Measurements from ENCODE around the gene CATSPERB. TPM values are rescaled to one million over a fixed set of nuclear protein-coding genes. Genes with fewer than 3 reads are reported as not detected.
"Not testable (repeated sequence)": the region's sequence is repeated elsewhere in the genome, so short reads cannot be mapped to it uniquely, and the experiment has no call there.

The CATSPERB gene
- total RNA-seq, 1 donor from 2014 or later: 0.56 TPM

- no peak for TF ChIP-seq CTCF (IDR thresholded peaks at IDR 0.05; ENCODE audit: unreplicated experiment)
- Mint-ChIP-seq H3K4me1 (no peaks in the 10 kb centered on the region), H3K36me3 (no peaks in the 10 kb centered on the region), H3K27me3 (ENCODE audit: low read depth) (peaks cover 11% of the 10 kb centered on the region), H3K27ac (no peak overlapping the region), H3K4me3 (no peak overlapping the region), H3K9me3 (peaks cover 27% of the 10 kb centered on the region)
- DNase-seq (ENCODE audit: low spot score in 2 of 2, unreplicated experiment in 2 of 2): no peak
Measured at GRCh38 chr14:91693346-91693745, 38.5 kb downstream of the CATSPERB start.

GRCh38 chr14:91692075-91692474 is 39.8 kb downstream of the CATSPERB start:
- TF ChIP-seq CTCF (IDR thresholded peaks at IDR 0.05; ENCODE audit: unreplicated experiment): no peak
- no peak for DNase-seq (ENCODE audit: low spot score in 2 of 2, unreplicated experiment in 2 of 2)
- Mint-ChIP-seq H3K4me1 (no peaks in the 10 kb centered on the region), H3K27me3 (ENCODE audit: low read depth) (peaks cover 11% of the 10 kb centered on the region), H3K36me3 (no peaks in the 10 kb centered on the region), H3K27ac (no peak overlapping the region), H3K9me3 (peaks cover 17% of the 10 kb centered on the region), H3K4me3 (no peak overlapping the region)

DNA sequence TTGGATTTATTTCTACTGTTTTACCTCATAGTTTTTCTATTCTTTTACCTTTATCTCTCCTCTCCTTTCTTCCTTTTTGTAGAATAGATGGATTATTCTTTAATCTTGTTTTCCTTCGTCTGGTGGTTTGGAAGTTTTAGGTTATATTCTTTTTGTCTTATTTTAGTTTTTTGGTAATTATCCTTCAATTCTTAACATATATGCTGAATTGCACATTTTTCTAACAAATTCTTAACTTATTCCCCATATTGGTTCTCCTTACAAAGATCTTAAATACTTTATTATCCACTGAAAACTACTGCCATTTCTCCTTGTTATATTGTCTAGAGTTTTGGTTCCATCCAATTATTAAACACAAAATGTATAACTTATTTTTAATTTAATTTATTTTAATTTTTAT is 42.3 kb downstream of the CATSPERB start:
- peaks cover under 1% of the 10 kb centered on the region for H3K27me3 Mint-ChIP-seq (ENCODE audit: low read depth)
- H3K4me3 Mint-ChIP-seq: no peak overlapping the region
- H3K36me3 Mint-ChIP-seq: no peaks in the 10 kb centered on the region
- TF ChIP-seq CTCF (IDR thresholded peaks at IDR 0.05; ENCODE audit: unreplicated experiment): no peak
- no peak overlapping the region for H3K27ac Mint-ChIP-seq
- peaks cover 15% of the 10 kb centered on the region for H3K9me3 Mint-ChIP-seq
- DNase-seq (ENCODE audit: low spot score in 2 of 2, unreplicated experiment in 2 of 2): no peak
- H3K4me1 Mint-ChIP-seq: no peaks in the 10 kb centered on the region

GRCh38 chr14:91687436-91687835 is 44.5 kb downstream of the CATSPERB start:
- H3K36me3 Mint-ChIP-seq; H3K4me3 Mint-ChIP-seq; H3K4me1 Mint-ChIP-seq; H3K27me3 Mint-ChIP-seq (ENCODE audit: low read depth); H3K27ac Mint-ChIP-seq; DNase-seq (ENCODE audit: low spot score in 2 of 2, unreplicated experiment in 2 of 2): not testable (repeated sequence)
- H3K9me3 Mint-ChIP-seq: peaks cover 15% of the 10 kb centered on the region

DNA sequence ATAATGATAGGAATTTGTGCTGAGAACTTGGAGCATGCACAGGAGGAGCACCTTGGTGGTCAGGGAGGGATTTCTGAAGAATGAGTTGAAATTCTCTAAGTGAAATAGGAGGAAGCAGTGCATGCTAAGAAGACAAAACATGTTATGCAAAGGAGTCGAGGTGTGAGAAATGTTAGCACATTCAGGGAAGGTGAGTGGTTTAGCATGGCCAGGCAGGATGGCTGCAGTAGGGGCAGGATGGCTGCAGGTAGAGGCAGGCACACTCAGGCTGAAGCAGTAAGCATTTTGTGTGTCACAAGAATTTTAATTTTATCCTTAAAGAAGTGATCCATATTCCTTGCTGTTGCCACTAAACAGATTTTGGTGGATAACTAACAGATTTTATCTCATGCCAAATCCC is 46.3 kb downstream of the CATSPERB start:
- no peaks in the 10 kb centered on the region for H3K36me3 Mint-ChIP-seq
- no peak overlapping the region for H3K27ac Mint-ChIP-seq
- H3K4me1 Mint-ChIP-seq: no peaks in the 10 kb centered on the region
- no peak overlapping the region for H3K4me3 Mint-ChIP-seq
- TF ChIP-seq CTCF (IDR thresholded peaks at IDR 0.05; ENCODE audit: unreplicated experiment): no peak
- DNase-seq (ENCODE audit: low spot score in 2 of 2, unreplicated experiment in 2 of 2): no peak
- peaks cover 17% of the 10 kb centered on the region for H3K9me3 Mint-ChIP-seq
- no peaks in the 10 kb centered on the region for H3K27me3 Mint-ChIP-seq (ENCODE audit: low read depth)

- no peak for TF ChIP-seq CTCF (IDR thresholded peaks at IDR 0.05; ENCODE audit: unreplicated experiment)
- H3K36me3 Mint-ChIP-seq: no peaks in the 10 kb centered on the region
- peaks cover 28% of the 10 kb centered on the region for H3K9me3 Mint-ChIP-seq
- H3K27ac Mint-ChIP-seq: no peak overlapping the region
- no peak overlapping the region for H3K4me3 Mint-ChIP-seq
- no peaks in the 10 kb centered on the region for H3K4me1 Mint-ChIP-seq
- DNase-seq (ENCODE audit: low spot score in 2 of 2, unreplicated experiment in 2 of 2): no peak
- no peaks in the 10 kb centered on the region for H3K27me3 Mint-ChIP-seq (ENCODE audit: low read depth)
Measured at GRCh38 chr14:91681893-91682563, 49.9 kb downstream of the CATSPERB start.

Measured in mesothelial cell of epicardium (in vitro differentiated cells).